NCI-H460 (cell line): ENCODE results near the gene PSMD8. TPM values are rescaled to one million over a fixed set of nuclear protein-coding genes. Genes with fewer than 3 reads are reported as not detected.

Source experiments
- DNase-seq: peaks from one replicate; pipeline ENCODE4 v3.0.0-alpha.2; 2016; ENCODE audit warnings: low read depth; ENCODE audit errors: extremely low read depth
- total RNA-seq: library from RNA; depleted of rRNA; stranded (reverse); fragments of >200 nt; shearing (Covaris generic); gene quantifications from 2 replicates; pipeline ENCODE4 v1.2.3, GENCODE V29; 2014

The PSMD8 gene
- total RNA-seq, 1 experiment from 2014 or later: 155 TPM

GRCh38 chr19:38386971-38387549, 12.7 kb downstream of the PSMD8 start:
- no peak for DNase-seq

DNA sequence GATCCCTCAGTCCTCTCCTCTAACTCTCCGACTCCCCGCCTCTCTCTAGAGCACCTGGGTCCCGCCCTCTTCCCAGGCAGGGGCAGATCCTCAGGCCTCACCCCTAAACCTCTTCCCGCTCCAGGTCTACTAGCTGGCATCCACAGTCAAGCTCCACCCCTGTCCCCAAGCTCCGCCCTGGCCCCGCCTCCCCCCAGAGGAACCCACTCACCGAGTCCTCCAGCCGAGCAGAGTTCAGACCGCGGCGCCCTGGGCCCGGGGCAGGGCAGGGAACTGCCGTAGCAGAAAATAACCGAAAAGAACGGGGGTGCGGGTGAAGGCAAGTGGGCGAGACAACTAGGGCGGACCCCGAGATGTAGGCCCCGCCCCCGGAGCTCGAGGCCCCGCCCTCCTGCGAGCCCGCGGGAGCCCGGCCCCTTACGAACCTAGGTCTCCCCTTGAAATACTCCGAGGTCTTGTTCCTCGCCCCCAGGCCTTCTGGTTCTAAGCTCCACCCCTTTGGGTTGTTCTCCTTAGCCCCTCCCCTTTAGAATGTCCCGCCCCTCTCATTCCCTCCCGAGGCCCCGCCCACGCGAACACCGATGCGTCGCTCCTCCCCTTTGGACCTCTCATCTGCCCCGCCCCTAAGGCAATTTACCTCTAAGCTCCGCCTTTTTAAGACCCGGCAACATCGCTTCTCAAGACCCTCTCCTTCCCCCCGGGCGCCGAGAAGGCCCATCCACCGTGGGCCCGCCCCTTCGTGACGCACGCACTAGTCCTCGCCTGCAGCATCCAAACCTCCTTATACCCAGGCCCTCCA, 13.4 kb downstream of the PSMD8 start, which contains the start of gene GGN:
TSS of gene GGN (minus strand) at position 485 of the 799 bp plus-strand sequence. CDS start 773 bp downstream, outside the sequence.
- peak; percentile 69 for DNase-seq

DNA sequence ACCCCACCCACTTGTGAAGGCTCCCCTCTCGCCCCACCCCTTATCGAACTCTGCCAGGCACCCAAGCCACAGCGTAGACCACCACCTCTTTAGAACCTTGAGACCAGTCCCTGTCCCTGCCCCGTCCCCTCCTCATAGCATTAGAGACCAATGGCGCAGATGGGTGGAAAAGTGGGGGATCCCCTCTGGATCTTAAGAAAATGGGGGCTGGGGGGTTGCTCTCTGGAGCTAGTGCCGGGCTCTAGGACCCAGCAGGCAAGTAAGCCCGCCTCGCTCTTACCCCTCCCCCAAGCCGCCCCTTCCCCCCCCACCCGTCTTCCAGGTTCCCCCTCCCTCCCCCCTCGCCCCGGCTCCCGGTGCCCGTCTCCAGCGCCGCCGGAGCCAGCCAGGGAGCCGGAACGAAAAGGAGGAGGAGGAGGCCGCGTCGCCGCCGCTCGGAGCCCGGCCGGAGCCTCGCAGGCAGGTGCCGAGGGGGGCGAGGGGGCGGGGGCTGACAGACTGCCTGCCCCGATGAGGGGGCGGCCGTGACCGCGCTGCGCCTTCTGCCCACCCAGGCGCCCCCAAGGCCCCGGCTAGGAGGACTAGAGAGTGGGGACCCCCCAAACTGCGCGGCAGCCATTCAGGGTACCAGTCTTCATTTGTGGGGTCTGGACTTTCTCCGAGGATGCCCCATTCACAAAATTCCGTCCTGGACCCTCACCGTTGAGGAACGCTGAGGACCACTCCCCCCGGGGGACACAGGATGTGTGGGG, 14.2 kb downstream of the PSMD8 start, which contains the start of gene SPRED3:
TSS of gene SPRED3 (plus strand) at position 349 of the 752 bp plus-strand sequence. CDS start 1,606 bp downstream, outside the sequence.
- no peak for DNase-seq

GRCh38 chr19:38389101-38389925, 14.9 kb downstream of the PSMD8 start:
- DNase-seq: no peak

DNA sequence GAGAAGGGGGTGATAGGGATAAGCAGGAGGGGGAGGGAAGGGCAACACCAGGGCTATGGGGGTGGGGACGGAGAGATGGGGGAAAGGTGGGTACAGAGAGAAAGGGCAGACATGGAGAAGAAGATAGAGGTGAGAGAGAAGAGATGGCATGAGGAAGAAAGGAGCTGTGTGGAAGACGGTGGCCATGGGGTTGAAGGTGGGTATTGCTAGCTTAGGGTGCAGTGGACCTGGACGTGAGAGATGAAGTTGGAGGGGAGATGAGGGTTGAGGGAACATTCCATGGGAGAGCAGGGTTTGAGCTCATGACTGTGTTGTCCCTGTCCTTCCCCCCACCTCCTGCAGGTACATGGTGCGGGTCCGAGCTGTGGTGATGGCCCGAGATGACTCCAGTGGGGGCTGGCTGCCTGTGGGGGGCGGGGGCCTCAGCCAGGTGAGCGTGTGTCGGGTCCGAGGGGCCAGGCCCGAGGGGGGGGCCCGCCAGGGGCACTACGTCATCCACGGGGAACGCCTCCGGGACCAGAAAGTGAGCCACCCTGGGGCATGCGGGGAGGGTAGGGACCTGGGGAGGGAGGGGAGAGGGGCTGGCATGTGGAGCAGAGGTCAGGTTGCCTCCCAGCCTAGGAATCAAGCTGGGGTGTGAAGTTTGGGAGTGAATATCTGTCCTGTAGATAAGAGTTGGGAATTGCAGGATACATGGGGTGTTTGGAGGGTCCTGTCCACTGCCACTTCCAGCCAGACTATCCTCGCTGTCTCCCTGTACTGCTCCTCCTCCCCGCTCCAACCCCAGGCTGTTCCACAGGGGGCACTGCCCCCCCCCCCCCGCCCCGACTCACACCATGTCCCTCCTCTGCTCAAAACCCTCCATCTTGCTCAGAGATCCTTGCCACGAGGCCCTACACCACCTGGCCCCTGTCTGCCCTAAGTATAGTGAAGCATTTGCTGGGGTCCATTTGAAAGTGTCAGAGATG, 15.9 kb downstream of the PSMD8 start:
- no peak for DNase-seq

- DNase-seq: no peak
These were observed 17.6 kb downstream of the PSMD8 start for GRCh38 chr19:38391911-38392464.

- no peak for DNase-seq
These were observed 18.4 kb downstream of the PSMD8 start for GRCh38 chr19:38392707-38393308.

DNA sequence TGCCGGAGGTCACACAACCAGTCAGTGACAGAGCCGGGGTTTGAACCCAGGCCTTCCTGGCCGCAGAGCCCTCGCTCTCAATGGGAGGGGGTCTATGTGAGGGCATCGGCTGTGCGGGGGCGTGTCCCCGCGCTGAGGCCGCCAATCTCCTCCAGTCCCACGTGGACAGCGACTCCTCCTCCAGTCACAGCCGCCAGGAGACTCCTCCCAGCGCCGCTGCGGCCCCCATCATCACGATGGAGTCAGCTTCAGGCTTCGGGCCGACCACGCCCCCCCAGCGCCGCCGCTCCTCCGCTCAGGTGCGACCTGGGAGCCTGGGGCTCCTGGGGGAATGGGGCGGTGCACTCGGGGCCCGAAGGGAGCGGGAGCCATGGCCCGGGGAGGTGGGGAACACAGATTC, 20.1 kb downstream of the PSMD8 start:
- DNase-seq: no peak

- no peak for DNase-seq
These were observed 21.2 kb downstream of the PSMD8 start for GRCh38 chr19:38395381-38396114.

DNA sequence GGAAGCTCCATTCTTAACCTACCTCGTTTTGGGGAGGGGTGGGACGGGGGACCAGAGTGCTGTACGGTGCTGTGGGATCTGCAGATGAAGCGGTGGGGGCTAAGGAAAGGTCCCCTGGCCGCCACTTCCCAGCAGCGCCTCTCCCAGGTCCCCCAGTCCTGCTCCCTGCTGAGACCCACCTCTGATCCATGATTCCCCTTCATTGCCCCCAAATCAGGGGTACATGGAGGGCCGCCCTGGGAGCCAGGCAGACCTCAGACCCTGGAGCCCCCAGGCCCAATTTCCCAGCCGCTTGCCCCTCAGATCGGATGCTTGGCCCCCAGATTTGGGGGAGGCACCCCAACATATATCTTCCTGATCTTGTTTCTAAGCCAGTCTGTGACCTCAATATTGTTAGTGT, 24.7 kb downstream of the PSMD8 start:
- DNase-seq: no peak

GRCh38 chr19:38399537-38399936, 25.2 kb downstream of the PSMD8 start:
- DNase-seq: no peak

- no peak for DNase-seq
These were observed 26.0 kb downstream of the PSMD8 start for GRCh38 chr19:38400361-38400760.

DNA sequence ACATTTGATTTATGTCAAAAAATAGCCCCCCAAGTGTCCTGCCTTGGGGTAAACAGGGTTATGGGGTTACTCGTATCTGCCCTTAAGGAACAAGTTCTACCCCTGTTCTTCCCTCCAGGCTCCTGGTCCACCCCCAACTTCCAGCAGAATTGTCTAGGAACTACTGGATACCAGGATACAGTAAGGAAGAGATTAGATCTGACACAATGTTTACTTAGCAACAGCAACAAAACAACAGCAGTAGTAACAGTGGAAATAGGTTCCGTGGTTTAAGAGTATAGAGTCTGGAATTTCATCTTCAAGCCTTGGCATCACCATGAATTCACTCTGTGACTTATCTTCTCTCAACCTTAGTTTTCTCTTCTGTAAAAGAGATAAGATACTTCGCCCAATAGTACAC, 26.8 kb downstream of the PSMD8 start:
- no peak for DNase-seq

- DNase-seq: no peak
These were observed 28.2 kb downstream of the PSMD8 start for GRCh38 chr19:38402623-38402966.

DNA sequence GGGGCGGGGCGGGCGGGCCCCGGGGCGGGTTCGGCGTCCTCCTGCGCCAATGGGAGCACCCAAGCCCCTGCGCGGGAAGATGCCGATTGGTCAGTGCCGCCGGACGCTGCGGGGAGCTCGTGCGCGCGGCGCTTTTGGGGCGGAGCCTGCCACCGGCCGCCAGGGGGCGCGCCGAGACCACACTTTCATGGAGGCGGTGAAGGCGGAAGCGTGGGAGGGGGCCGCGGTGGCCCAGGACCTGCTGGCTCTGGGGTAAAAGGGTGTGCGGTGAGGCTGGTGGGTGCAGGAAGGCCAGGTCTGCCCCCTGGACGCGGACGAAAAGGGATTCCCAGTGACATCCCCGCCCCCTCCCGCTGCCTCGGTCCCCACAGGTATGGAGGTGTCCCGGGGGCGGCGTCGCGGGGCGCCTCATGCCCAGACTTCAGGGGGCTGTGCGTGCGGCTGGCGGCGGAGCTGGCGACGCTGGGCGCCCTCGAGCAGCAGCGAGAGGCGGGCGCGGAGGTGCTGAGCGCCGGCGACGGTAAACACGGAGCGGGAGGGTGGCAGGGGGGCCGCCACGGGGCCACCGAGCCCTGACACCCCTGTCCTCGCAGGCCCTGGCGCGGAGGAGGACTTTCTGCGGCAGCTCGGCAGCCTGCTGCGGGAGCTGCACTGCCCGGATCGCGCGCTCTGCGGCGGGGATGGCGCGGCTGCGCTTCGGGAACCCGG, 28.8 kb downstream of the PSMD8 start, which contains the start of gene FAM98C:
TSS of gene FAM98C (plus strand) at position 127 of the 708 bp plus-strand sequence. CDS start at position 188, 61 bp downstream.
- peak; percentile 91 for DNase-seq

GRCh38 chr19:38404858-38405257, 30.5 kb downstream of the PSMD8 start:
- no peak for DNase-seq

DNA sequence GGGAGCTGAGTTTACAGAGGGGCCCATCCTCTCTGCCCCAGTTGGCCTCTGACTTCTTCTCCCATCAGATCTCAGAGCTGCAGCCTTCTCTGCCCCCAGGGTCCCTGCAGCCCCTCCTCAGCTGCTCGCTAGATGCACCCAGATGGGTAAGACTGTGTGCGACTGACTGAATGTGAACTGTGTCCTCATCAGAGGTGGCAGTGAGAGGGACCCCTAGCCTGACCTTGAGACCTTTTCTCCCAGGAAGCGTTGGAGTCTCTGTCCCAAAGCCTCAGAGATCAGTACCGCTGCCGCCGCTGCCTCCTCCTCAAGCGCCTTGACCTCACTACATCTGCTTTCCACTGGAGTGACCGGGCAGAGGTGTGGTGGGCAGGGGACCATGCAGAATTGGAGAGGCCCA, 30.9 kb downstream of the PSMD8 start:
- DNase-seq: no peak
